GM19468 (cell line): ENCODE measurements around the gene TBC1D8.

ENCODE experiments used
- ATAC-seq: cut with Tn5 transposase; IDR thresholded peaks from one replicate; pipeline ENCODE4 v1.9.1; 2021; ENCODE audit warnings: mild to moderate bottlenecking, moderate library complexity, moderate number of reproducible peaks; ENCODE audit not compliant: unreplicated experiment; ENCODE audit errors: extremely low read depth

Gene TBC1D8

DNA sequence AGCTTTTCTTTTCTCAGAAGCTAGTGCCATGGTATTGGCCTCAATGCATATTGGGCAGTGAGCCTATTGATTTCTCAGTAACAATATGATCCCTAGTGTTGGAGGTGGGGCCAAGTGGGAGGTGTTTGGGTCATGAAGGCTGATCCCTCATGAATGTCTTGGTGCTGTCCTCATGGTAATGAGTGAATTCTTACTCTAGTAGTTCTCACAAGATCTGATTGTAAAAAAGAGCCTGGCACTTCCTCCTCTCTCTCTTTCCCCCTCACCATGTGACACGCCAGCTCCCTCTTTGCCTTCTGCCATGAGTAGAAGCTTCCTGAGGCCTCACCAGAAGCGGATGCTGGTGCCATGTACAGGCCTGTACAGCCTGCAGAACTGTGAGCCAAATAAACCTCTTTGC, 12.8 kb upstream of the TBC1D8 start:
- no peak for ATAC-seq

DNA sequence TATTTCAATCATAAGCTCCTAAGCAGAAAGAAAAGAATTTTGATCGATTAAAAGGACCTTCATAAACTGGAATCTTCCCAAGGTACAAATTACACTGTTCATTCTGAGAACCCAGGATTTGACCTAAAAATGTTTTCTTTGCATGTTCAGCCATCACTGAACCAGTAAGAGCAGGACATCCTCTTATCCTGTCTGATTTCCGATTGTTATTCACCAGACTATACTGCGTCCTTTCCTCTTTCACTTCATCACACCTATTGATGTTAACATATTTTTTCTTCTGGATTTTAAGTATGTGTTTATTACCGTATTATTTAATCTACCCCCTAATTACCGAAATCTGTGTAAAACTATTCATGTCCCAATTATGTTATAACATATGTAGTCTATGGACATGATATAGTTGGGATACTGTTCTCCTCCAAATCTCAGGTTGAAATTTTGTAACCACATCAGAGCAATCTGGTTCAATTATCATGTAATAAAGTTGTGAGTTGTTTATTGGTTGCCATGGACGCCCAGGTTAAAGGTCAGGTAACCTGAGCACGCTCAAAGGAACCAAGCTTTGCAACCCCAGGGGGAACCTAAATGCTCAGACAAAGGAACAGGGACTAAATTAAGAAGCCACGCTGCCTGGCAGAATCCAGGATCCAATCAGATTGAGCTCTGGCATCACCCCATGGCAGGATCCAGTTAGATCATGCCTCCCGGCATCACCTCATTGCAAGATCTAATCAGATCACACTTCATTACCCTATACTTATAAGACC, 11.6 kb upstream of the TBC1D8 start:
- ATAC-seq, result no peak

DNA sequence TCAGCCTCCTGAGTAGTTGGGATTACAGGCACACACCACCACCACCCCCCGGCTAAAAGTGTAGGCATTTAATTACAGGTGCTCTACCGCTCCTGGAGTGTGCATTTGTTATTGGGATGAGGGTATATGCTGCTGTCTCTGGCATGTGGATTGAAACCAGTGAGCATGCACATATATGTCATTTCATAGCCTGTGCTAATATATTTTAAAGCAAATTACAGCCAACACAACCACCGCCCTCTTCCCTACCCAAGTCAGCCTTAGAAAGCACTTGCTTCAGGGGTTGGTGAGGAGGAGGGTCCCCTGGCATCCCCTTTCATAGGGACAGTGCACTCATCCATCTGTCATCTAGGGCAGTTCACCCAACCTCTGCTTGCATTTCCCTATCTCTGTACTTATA, 10.5 kb upstream of the TBC1D8 start:
- ATAC-seq, result no peak

DNA sequence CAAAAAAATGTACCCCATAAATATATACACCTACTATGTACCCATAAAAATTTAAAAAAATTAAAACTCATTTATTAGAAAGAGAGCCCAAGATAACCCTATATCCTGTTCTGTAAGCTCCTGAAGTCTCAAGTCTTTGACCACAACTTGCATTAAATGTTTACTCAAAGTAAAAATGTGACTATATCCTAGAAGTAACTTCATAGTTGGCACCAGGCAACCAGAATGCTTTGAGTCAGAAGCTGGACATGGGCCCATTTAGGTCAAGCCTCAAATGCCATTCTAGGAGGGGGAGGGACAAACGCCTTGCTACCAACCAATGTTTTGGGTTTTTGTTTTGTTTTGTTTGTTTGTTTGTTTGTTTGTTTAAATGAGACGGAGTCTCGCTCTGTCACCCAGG, 9.3 kb upstream of the TBC1D8 start:
- no peak for ATAC-seq

DNA sequence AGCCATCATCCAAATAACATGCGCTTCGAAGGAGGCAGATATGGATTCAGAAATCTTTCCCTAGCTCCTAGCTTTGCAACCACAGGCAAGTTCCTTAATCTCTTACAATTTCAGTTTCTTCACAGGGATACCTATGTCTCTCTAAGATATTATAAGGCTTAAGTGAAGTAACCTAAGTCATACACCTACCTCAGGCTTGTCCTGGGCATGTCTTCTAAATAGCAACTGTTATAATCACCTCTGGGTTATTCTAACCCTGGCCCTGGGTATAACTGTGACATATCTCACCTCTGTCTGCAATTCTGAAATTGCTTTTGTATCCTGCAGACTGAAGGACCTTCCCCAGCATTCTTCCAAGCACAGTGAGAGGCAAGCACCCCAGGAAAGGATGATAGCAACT, 8.3 kb upstream of the TBC1D8 start:
- no peak for ATAC-seq

DNA sequence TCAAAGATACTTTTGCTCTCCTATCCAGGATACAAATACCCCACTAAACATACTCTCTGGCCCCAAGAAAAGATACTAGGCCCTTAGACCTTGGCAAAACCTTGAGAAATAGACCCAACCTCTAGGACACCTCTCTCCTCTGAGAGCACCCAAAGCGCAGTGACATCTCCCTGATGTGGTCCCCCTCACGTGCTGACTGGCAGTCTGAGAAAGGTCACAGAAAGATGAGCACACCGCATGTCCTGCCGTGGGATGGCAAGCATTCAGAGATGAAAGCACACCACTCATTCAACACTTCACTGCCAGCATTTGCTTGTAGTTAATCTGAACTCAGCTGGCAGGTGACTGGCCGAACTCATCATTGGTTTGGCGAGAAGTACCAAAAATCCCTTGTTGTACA, 6.1 kb upstream of the TBC1D8 start:
- no peak for ATAC-seq

DNA sequence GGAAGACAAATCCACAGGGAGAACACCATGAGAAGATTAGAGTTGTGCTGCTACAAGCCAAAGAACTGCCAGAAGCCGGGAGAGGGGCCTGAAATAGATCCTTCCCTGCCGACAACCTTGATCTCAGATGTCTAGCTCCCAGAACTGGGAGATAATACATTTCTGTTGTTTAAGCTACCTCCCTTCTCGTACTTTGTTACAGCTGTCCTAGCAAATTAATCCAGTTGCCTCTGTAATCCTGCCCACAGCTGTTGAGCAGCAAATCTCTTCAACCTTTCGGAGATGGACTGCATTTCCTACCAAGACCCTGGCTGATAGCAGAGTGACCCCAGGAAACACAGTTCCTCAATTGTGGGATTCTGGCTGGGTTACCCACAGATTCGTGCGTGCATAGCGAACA, 2.6 kb upstream of the TBC1D8 start:
- no peak for ATAC-seq

DNA sequence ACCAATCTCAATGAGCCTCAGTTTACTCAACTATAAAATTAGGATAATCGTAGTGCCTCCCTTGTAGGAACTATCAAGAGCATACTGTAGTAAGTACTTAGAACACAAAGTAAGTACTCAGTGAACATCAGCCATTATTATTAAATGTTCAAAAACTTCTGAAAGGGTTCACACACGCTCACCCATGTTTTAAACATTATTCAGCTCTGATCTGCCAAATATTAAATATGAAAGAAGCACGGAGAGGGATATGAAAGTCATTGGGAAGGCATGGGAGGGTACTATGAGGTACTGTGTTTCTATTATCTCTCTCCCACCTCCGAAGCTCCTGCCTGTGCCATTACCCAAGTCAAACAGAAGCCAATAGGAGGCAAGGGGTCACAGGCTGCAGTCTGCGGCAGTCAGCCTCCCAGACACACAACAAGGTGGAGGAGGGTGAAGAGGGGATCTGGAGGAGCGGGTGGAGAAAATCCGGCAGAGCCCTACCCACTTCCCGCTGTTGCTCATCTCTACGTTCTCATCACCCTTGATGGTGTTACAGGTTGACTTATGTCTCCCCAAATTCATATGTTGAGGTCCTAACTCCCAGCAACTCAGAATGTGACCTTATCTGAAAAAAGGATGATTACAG, 2.0 kb upstream of the TBC1D8 start:
- no peak for ATAC-seq

DNA sequence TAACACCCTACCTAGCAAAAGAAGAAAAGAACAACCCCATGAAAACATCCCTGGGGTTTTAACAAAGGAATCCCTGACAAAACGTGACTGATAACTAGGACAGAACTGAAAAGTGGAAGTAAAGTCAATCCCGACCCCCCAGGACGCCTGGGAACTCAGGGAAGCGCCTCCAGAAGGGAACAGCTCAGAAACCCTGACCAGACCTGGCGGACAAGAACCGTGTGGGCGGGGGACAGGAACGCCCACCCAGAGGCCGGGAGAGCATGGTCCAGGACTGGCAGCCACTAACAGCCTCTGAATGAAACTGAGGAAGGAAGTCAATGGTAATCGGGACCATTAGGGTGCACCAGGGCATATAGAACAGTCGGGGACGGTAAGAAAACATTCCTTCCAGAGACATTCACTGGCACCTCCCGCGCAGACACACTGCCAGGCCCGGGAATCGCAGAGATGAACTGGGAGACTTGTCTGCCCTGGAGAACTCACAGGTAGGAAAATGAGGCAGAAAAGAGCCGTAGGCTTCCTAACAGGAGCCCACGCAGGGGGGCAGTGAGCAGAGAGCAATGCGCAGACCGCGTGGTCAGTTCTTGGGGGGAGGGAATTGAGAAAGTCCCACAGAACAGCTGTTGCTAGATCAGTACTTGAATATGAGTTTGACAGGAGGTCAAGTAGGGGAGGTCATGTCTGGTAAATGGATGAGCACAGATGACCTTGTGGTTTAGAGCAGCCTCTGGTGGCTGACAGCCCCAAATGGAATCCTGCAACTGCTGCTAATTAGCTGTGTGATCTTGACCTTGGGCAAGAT, 1.3 kb upstream of the TBC1D8 start:
- peak; percentile 35 for ATAC-seq

DNA sequence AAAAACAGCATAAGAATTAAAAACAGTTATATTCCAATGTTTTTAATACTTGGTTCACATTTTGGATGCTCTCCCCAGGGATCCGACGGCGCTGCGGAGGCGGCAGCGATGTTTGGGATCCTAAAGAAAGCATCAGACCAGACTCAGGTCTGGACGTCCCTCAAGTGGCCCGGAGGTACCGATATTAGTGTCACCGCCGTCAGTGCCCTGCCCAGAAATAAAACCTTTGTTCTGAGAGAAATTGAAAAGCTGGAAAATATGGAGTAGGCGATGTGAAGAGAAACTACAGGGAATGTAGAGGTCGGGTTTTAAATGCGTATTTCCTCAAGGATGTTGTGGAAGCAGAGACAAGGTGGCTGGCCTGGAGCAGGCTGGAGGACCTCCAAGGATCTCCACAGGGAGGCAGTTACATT, 683 bp upstream of the TBC1D8 start:
- ATAC-seq, result no peak

DNA sequence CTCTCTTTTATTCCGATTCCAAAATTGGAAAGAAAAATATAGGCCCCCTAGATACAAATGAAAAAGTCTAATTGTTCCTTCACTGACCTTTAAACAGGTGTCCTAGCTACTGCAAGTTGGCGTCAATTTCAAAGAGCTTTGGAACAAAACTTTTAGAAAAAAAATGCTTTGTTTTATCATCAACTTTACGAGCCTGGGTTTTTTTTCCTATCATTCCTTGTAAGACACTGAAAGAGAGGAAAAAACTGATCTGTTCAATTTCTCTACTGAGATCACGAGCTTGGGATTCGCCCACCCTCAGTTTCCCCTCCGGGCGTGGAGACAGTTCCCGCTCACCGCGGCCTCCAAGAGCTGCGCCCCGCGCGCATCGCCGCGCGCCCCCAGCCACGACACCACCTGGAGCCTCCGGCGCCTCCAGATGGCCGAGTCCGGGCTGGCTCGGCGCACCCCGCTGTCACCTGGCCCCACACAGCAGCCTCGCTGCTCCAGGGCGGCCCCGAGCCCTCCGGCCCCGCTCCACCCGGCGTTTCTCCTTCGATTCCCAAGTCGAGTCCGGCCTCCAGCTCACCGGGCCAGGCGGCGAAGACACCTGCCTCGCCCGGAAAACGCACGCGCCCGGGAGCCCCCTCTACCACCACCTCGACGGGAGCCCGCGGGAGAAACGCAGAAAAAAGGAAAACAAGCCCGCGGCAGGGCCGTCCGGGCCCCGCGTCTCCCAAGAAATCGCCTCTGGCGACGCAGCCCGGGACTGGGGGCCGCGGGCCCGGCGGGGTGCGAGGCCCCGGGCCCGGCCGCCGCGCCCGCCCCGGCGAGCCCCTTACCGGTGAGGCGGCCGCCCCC, 656 bp downstream of the TBC1D8 start:
- ATAC-seq, result no peak

DNA sequence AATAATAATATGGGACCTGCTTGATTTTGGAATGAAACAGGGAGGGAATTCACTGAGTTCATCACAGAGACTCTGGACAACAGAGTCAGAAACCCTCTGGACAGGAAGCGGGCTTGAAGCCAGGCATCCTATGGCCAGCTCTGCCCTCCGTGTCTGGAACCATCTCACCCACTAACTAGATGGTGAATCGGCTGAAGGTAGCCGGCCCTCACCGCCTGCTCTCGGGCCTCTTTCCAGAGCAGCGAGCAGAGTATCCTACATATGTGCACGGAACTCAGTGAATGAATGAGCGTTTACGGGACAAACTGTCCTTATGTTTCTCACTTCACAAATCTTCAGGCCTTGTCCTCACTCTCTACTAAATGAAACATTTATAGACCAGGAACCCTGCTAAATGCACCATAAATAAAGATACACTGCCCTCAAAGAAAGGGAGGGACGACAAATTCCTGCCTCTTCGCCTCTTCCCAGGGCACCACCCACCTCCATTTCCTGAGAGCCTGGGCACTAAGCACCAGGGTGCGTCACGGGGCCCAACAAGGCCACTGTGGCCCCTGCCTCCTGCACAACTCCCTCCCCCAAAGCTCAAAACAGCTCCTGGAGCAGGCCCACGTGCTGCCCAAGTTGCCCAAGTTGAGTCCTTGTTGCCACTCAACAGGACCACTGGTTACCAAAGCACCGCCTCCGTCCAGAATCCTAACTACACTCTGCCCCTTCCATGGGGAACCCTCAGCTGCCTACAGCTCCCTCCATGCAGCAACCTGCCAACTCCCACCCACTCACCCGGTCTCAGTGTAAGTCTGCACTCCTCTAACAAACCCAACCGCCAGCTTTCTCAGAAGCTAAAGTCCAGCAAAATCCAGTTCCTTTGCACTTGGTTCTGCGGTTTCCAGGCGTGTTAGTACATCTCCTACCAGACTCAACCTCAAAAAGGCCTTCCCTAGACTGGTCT, 1.7 kb downstream of the TBC1D8 start:
- no peak for ATAC-seq

DNA sequence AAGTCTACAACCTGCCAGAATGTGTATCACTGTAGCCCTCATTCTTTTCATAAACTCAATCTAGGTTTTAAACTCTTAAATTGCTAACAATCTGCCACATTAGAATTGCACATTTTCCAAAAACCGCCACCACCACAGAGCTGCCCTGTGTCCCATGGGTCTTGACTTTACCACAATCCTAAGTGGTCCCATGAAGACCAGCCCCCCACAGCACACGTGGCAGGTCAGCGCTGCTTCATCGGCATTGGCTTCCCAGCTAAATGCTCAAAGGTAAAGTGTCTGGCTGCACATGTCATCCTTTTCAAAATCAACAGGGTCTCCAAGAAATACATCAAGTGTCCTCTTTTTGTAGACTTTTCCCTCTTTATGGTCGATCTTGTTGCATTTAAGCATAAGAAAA, 2.4 kb downstream of the TBC1D8 start:
- ATAC-seq, result no peak

DNA sequence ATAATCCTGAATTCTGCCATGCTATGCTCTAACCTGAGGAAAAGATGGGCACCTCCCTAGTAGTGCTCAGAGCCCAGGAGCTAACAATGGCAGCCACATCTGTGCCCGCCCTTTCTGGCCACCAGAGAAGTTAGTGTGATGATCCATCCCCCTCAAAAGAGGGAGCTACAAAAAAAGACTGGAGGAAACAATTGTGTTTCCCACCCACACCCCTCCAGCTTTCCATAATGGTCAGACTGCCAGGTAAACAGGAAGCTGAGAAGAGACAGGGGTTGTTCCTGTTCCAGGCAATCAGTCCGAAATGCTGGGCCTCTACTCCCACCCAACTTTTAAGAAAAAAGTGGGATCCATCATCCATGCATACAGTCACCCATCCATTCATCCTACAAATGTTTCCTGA, 3.2 kb downstream of the TBC1D8 start:
- no peak for ATAC-seq

DNA sequence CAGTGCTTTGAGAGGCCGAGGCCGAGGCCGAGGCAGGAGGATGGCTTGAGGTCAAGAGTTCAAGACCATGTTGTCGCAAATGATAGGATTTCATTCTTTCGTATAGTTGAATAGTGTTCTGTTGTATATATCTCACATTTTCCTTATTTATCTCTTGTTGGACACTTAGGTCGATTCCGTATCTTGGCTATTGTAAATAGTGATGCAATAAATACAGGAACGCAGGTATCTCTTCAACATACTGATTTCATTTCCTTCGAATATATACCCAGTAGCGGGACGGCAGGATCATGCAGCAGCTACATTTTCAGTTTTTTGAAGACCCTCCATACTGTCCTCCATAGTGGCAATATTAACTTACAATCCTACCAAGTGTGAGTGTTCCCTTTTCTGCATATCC, 4.1 kb downstream of the TBC1D8 start:
- no peak for ATAC-seq

DNA sequence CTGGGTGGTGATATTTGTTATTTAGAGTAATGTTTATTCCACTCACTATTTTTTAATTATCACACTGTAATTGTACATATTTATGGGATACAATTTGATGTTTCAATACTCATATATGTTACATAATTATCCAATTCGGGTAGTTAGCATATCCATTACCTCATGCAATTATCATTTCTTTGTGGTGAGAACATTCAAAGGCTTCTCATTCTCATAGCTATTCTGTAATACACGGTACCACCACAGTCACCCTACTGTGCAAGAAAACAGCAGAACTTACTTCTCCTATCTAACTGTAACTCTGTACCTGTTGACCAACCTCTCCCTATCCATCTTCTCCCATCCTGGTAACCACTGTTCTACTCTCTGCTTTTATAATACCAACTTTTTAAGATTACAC, 4.6 kb downstream of the TBC1D8 start:
- ATAC-seq, result no peak

DNA sequence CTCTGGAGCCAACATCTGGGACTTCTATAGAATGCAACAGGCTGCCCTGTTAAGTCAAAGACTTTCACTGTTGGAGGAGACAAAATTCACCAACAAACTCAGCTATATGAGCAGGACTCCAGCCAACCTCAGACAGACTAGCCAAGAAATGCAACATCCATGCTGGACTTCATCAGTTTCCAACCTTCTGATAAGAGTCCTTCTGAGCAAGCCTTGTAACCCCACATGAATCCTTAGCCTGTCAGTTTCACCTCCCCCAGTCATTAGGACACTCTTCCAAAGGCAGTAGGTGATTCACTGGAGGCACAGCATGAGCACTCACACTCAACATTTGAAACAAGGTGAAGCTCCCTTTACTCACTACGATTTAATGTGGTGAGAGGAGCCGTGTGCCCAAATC, 5.8 kb downstream of the TBC1D8 start:
- no peak for ATAC-seq

DNA sequence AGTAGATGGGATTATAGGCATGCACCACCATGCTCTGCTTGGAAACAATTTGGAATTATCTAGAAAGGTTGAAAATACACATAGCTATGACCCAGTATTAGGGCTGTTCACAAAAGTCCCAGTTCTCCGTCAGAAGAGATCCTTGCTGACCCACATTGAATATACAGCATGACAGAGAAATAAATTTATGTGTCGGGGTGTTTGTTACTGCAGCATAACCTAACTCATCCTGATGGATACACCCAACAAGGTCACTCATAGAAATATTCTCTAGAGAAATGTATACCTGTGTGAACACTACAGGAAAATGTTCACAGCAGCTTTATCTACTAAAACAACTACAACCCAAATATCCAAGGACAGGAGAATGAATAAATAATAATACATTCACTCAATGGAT, 9.0 kb downstream of the TBC1D8 start:
- ATAC-seq, result no peak

DNA sequence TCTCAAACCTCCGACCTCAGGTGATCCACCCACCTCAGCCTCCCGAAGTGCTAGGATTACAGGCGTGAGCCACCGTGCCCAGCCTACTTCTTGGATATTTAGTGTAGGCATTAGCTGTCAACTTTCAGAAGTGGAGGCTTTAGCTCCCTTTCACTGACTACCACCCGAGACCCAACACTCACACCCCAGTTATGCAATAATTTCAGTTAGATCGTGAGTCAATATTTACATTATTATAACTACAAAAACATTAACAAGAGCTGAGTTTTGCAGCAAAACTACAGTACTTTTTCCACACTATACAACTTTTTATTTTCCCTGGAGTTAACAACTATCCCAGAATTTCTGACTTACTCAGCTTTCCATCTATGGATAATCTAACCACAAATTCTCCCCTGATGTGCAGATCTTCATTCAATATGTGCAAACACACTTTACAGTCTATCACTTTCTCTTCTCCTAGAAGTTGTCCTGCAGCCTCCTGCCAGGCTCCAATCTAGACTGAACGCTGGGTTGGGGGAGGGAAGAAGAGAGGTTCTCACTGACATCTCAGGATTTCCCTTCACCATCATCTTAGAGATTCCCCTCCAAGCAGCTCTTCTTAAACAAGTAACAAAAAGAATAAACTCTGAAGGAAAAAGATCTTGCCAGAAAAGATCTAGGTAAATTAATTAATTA, 10.1 kb downstream of the TBC1D8 start:
- ATAC-seq, result no peak
